K562 (cell line): ENCODE results near the gene AIF1L. TPM values are rescaled to one million over a fixed set of nuclear protein-coding genes. Genes with fewer than 3 reads are reported as not detected.

ENCODE experiments used
- ATAC-seq: fragments of 200-7000 bp; cut with Tn5 transposase; 3 replicates; pipeline ENCODE4 v1.9.1; 2020; ENCODE audit warnings: moderate library complexity
- BruUV-seq: library from RNA; stranded (reverse); fragments of 400-500 nt; replicated peaks from 2 replicates; lab custom pipeline; 2021; lab: Mats Ljungman, UMichigan
- CTCF ChIA-PET: fragments of 300-600 bp; formaldehyde crosslinking; extraction: SDS; loops from one replicate; lab custom pipeline; 2021; ENCODE audit warnings: low intra/inter-chr PET ratio; lab: Yijun Ruan, JAX
- POLR2A ChIA-PET: fragments of 300-600, 350-650 bp; sonication (Branson Sonifier 250); formaldehyde crosslinking; extraction: SDS; loops from one replicate; lab custom pipeline; 2021; ENCODE audit warnings: antibody characterized with exemption, inconsistent platforms; lab: Yijun Ruan, JAX
- DNase-seq, 4 experiments: peaks; one replicate each; pipeline versions ENCODE4 v3.0.0 to v3.0.0-alpha.2; 2011 to 2018; ENCODE audit warnings: low spot score in 3 of 4, mixed read lengths in 3 of 4; ENCODE audit errors: extremely low read depth in 1 of 4
- FAIRE-seq: peaks from 2 replicates; lab custom pipeline; 2011; peaks lifted over from hg19 to GRCh38; lab: Jason Lieb, UNC
- H2AFZ ChIP-seq: 2 replicates; pipeline ENCODE4 v1.6.0; 2011; ENCODE audit warnings: low read depth, low read length, control low read depth, inconsistent platforms
- H3K27ac ChIP-seq: fragments of 200-600 bp; 3 replicates; pipeline ENCODE4 v1.8.0; 2011; ENCODE audit warnings: low read depth, mild to moderate bottlenecking, control low read depth, inconsistent platforms, low read length, moderate library complexity, mixed read lengths; ENCODE audit errors: extremely low read depth
- H3K27me3 ChIP-seq, 2 experiments: fragments of 300-600 bp in 1 of 2; 2 replicates in 1 of 2; 3 replicates in 1 of 2; pipeline versions ENCODE4 v1.6.0 to v1.8.0; 2011; ENCODE audit warnings: inconsistent platforms in 2 of 2, low read length in 2 of 2, mild to moderate bottlenecking in 1 of 2, mixed read lengths in 1 of 2, moderate library complexity in 1 of 2; ENCODE audit not compliant: control insufficient read depth in 2 of 2, insufficient read depth in 2 of 2
- H3K36me3 ChIP-seq: fragments of 300-600 bp; 3 replicates; pipeline ENCODE4 v1.8.0; 2011; ENCODE audit warnings: mild to moderate bottlenecking, low read length, inconsistent platforms; ENCODE audit not compliant: control insufficient read depth, insufficient read depth
- H3K4me1 ChIP-seq, 2 experiments: fragments of 200-600 bp in 1 of 2; replicated peaks in 1 of 2; 2 replicates in 1 of 2; 3 replicates in 1 of 2; pipeline versions ENCODE4 v1.5.1 to v1.8.0; 2011; ENCODE audit warnings: inconsistent platforms in 2 of 2, low read length in 2 of 2, mild to moderate bottlenecking in 1 of 2, mixed read lengths in 1 of 2, moderate library complexity in 1 of 2; ENCODE audit not compliant: control insufficient read depth in 2 of 2, insufficient read depth in 2 of 2
- H3K4me2 ChIP-seq: 2 replicates; pipeline ENCODE4 v1.6.1; 2011; ENCODE audit warnings: low read length, control low read depth, inconsistent platforms, mixed read lengths; ENCODE audit not compliant: insufficient read depth
- H3K4me3 ChIP-seq: fragments of 200-600 bp; sonication (generic), shearing (Covaris generic); 2 replicates; pipeline ENCODE4 v1.5.1; 2016; ENCODE audit warnings: control low read depth, inconsistent platforms
- H3K79me2 ChIP-seq: fragments of 200-600 bp; 3 replicates; pipeline ENCODE4 v1.8.0; 2011; ENCODE audit warnings: low read length, inconsistent platforms; ENCODE audit not compliant: control insufficient read depth, insufficient read depth
- H3K9ac ChIP-seq, 2 experiments: 2 replicates each; pipeline versions ENCODE4 v1.6.0 to v1.6.1; 2011; ENCODE audit warnings: low read depth in 2 of 2, low read length in 2 of 2, control low read depth in 1 of 2, inconsistent platforms in 1 of 2, mild to moderate bottlenecking in 1 of 2, mixed read lengths in 1 of 2; ENCODE audit not compliant: insufficient read depth in 1 of 2
- H3K9me1 ChIP-seq: one replicate; pipeline ENCODE4 v1.6.0; 2011; ENCODE audit warnings: inconsistent platforms, mild to moderate bottlenecking, low read length, moderate library complexity; ENCODE audit not compliant: control insufficient read depth, insufficient read depth
- H3K9me3 ChIP-seq: replicated peaks from 2 replicates; pipeline ENCODE4 v1.5.1; 2011; ENCODE audit warnings: low read depth, low read length, inconsistent platforms; ENCODE audit not compliant: control insufficient read depth, insufficient read depth
- H4K20me1 ChIP-seq: replicated peaks from 2 replicates; pipeline ENCODE4 v1.6.1; 2011; ENCODE audit warnings: low read length, inconsistent platforms, mixed read lengths; ENCODE audit not compliant: control insufficient read depth, insufficient read depth
- ATF3 ChIP-seq, 2 experiments: fragments of 450-650 bp in 1 of 2; sonication (generic) in 1 of 2; formaldehyde crosslinking in 1 of 2; IDR thresholded peaks in 1 of 2; conservative IDR thresholded peaks in 1 of 2; 2 replicates each; pipeline versions ENCODE4 v1.6.1 to v1.8.1; 2016 to 2023; ENCODE audit warnings: mild to moderate bottlenecking in 2 of 2, moderate library complexity in 2 of 2, inconsistent platforms in 1 of 2, missing genetic modification reagents in 1 of 2
- DLX4 ChIP-seq: fragments of 250-450 bp; sonication (Bioruptor Pico); IDR thresholded peaks from 2 replicates; pipeline ENCODE4 v1.6.1; 2021; ENCODE audit warnings: mild to moderate bottlenecking
- E2F1 ChIP-seq: sonication (generic); formaldehyde crosslinking; IDR thresholded peaks from 2 replicates; pipeline ENCODE4 v1.8.1; 2023; ENCODE audit warnings: mild to moderate bottlenecking, missing genetic modification reagents, moderate library complexity
- WGBS: fragments of 100-300 bp; shearing (Covaris generic); methylation state at CpG from one replicate; pipeline ENCODE4 v1.1.6; 2016; ENCODE audit warnings: low coverage, mixed read lengths; ENCODE audit not compliant: insufficient coverage; ENCODE audit errors: missing lambda C conversion rate; 5-methylcytosine and 5-hydroxymethylcytosine counted together
- in situ Hi-C: fragments of 300-500 bp; cut with MboI; formaldehyde crosslinking; loops from 4 replicates; pipeline ENCODE4 v1.15.0; 2018; ENCODE audit warnings: inconsistent platforms, mixed read lengths
- intact Hi-C: fragments of 100-400 bp; cut with micrococcal nuclease; formaldehyde crosslinking; loops from 2 replicates; pipeline ENCODE4 v1.14.2; 2022
- polyA plus RNA-seq, 8 experiments: library from polyadenylated mRNA; depleted of rRNA in 4 of 8; stranded (reverse) in 5 of 8; unstranded in 3 of 8; fragments of >200 nt; fragmentation: Nextera tagmentation in 2 of 8; fragmentation: Illumina TruSeq in 1 of 8; extraction: Ambion mirVana in 2 of 8; extraction: Trizol in 1 of 8; gene quantifications; 2 replicates each; pipeline versions ENCODE4 v1.2.1 to v1.2.3, GENCODE V29; 2011 to 2014; ENCODE audit warnings: inconsistent platforms in 1 of 8, missing spikeins in 1 of 8
- total RNA-seq, 7 experiments: library from RNA; depleted of rRNA in 6 of 7; stranded (reverse); fragments of >200 nt in 6 of 7; fragmentation: Illumina TruSeq in 2 of 7; extraction: Trizol in 2 of 7; gene quantifications; 2 replicates each; pipeline versions ENCODE4 v1.2.1 to v1.2.3, GENCODE V29; 2011 to 2021; ENCODE audit warnings: low replicate concordance in 1 of 7

The AIF1L gene
- total and polyA plus RNA-seq, 9 of the 15 experiments (the other 6 are each of a cell fraction or from before 2014, with no cell fraction given): 0.34 to 9.1 (median 1.3) TPM

GRCh38 chr9:131160416-131161112, 64.2 kb downstream of the AIF1L start:
- Histone ChIP-seq H3K79me2 (peaks cover 13% of the 10 kb centered on the region; the same call in 2 of the 3 replicates), H3K4me3 (no peak overlapping the region), H2AFZ (no peak overlapping the region), H3K4me2 (no peak overlapping the region), H3K27ac (no peak overlapping the region), H3K36me3 (peaks cover 94% of the 10 kb centered on the region), H3K9me3 (no peaks in the 10 kb centered on the region), H3K27me3 (no peaks in the 10 kb centered on the region), H3K4me1 (no peaks in the 10 kb centered on the region), H3K9me1 (no peaks in the 10 kb centered on the region), H4K20me1 (no peaks in the 10 kb centered on the region; the same call in 1 of the 2 replicates), H3K9ac (no peak overlapping the region)
- DNase-seq: peak in 3 of 4 experiments; percentile 68 to 81 (median 78)
- WGBS: 93% methylated on average over 1 of the region's 1 CpG
- ChIA-PET CTCF (interaction anchor here (0.6 kb wide), 1 partner anchor 1795 kb away, joined by 5 read pairs; no protein-coding TSS in a partner anchor), POLR2A (interaction anchor here (0.6 to 12.0 kb wide), 9 partner anchors 10 to 293 kb away, joined by 3 to 300 read pairs (median 9); partner anchors contain the start of gene NUP214)
- ATAC-seq: peak; percentile 13
- in situ Hi-C loops (no loop called here), intact Hi-C loops (no loop called here)
- FAIRE-seq: no peak
- TF ChIP-seq ATF3 (IDR thresholded peaks at IDR 0.05) (no peak), ATF3 (CRISPR knock-in tag; conservative IDR thresholded peaks at IDR 0.05) (0 out of 2 replicates have a peak, but pooled peaks have one; percentile 67), DLX4 (CRISPR knock-in tag) (no peak), E2F1 (CRISPR knock-in tag) (0 out of 2 replicates have a peak, but pooled peaks have one; percentile 63)
- BruUV-seq: no TSS peak
